Measurements from ENCODE around the gene EPC2.
A peak's percentile ranks its signal among the peaks of the same experiment; 100 is the strongest.

Gene EPC2, protein sequence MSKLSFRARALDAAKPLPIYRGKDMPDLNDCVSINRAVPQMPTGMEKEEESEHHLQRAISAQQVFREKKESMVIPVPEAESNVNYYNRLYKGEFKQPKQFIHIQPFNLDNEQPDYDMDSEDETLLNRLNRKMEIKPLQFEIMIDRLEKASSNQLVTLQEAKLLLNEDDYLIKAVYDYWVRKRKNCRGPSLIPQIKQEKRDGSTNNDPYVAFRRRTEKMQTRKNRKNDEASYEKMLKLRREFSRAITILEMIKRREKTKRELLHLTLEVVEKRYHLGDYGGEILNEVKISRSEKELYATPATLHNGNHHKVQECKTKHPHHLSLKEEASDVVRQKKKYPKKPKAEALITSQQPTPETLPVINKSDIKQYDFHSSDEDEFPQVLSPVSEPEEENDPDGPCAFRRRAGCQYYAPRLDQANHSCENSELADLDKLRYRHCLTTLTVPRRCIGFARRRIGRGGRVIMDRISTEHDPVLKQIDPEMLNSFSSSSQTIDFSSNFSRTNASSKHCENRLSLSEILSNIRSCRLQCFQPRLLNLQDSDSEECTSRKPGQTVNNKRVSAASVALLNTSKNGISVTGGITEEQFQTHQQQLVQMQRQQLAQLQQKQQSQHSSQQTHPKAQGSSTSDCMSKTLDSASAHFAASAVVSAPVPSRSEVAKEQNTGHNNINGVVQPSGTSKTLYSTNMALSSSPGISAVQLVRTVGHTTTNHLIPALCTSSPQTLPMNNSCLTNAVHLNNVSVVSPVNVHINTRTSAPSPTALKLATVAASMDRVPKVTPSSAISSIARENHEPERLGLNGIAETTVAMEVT

DNA sequence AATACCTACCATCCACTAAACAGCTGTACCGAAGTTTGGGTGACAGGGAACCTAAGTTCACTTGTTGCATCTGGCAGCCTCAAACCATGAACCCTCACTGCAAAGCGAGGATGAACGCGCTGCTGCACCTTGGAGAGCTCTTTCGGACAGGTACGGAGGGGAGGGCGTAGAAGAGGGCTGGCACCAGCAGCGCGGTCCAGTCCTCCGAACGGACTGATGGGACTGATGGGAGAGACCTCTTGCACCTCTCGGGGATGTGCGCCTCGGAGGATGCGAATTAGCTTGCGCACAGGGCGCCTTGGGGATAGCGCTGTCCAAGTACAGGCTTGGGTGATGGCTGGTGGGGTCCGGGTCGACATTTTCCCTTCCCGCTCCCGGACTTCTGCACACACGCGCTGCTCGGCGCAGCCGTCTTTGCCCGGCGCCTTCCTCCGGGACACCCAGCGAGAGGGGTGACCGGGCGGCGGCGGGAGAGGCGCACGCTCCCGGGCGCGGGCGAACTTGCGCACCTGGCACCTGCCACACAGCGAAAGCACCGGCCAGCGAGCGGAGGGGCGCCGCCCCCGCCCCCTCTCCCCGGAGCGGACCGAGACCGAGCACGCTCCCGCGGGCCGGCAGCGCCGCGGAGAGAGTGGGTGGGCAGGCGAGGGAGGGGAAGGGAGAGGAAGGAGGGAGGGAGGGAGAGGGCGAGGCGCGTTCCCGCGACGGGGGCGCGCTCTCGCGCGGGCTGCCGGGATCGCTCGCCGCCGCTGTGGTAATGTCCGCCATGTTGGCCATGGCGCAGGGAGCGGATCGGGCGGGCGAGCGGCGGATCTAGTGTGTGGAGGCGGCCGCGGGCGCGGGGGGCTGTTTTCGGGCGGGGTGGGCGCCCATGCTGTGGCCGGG lies at the start of gene EPC2:
Gene EPC2, plus strand, starts transcription at position 754 of the 885 bp plus-strand sequence. CDS start 267 bp downstream, outside the sequence.
- peak; percentile 57 to 60 for DNase-seq (ENCODE audit: low read depth in 2 of 2)

DNA sequence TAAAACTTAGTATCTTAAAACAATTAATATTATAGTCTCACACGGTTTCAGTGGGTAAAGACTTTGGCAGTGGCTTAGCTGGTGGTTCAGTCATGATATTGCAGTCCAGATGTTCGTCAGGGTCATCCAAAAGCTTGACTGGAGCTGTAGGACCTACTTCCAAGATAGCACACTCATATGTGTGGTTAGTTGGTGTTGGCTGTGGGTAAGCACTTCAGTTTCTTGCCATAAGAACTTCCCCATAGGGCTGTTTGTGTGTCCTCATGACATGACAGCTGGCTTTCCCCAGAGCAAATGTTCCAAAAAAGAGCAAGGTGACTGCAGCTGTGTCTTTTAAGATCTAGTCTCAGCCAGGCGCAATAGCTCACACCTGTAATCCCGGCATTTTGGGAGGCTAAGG lies 48.5 kb upstream of the EPC2 start:
- DNase-seq (ENCODE audit: low read depth in 2 of 2), result no peak

DNA sequence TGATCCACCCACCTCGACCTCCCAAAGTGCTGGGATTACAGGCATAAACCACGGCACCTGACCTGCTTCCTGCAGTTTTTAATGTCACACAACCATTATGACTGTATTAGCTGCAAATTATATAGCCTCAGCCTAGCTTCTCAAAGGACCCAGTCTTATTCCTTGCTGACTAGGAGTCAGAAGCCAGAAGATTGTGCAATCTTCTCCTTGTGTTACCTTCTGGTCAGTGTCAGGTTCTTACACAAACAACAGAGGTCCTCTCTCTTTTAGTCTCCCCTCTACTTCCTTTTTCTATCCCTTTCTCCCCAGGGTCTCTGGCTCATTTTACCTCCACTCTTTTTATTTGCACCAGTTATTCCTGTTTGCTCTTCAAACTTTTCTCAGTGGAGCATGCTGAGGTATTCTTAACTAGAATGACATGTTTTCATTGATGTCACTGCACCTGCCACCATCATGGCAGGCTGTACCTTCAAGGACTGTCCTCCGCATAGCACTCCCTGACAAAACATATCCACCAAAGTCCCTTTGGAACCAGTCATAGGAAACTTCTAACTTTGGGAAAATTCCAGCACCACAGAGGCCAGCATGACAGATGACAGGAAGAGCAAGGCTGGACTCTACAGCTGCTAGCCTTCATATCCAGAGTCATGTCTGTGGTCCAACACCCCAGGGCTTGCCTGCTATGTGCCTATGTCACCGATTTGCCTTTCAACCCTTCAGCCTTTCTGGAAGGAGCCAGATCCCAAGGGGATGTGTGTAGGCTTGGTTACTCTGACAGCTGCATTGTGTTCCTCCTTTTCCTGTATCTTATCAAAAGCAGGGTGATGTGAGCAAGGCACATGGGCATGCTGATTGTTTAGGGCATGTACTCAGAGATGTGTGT lies 45.2 kb upstream of the EPC2 start:
- no peak for DNase-seq (ENCODE audit: low read depth in 2 of 2)

DNA sequence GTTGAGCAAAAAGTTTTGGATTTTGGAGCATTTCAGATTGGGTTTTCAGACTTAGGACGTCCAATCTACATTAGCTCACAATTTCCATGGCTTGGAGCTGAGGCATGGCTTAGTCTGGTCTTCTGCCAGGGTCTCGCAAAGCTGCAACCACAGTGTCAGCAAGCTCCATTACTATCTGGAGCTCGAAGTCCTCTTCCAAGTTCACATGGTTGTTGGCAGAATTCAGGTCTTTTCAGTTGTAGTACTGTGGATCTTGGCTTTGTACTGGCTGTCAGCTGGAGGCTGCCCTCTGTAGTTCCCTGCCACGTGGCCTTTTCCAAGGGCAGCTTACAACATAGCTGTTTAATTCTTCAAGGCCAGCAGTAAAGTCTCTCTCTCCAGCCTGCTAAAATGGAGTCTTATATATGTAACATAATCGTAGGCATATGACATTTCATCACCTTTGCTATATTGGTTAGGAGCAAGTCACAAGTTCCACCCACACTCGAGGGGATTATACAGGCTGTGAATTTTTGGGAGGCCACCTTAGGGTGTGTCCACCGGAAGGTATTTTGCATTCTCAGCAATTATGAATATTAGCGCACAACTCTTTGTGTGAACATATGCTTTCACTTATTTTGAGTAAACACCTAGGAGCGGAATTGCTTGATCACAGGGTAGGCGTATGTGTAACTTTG lies 41.5 kb upstream of the EPC2 start:
- DNase-seq (ENCODE audit: low read depth in 2 of 2), result no peak

DNA sequence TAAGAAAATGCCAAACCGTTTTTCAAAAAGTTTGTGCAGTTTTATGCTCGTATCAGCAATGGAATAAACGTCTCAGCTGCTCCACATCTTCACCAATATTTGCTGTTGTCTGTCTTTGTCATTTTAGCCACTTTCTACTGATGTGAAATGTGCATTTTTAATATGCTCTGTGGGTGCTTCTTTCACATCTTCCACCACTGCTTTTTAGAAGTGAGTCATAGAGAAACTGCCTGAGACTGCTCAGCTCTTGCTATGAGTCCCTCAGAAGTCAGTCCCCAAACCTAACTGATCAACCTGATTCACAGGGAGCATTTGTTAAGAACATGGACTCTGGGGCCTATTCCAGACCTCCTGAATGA lies 41.0 kb upstream of the EPC2 start:
- no peak for DNase-seq (ENCODE audit: low read depth in 2 of 2)

DNA sequence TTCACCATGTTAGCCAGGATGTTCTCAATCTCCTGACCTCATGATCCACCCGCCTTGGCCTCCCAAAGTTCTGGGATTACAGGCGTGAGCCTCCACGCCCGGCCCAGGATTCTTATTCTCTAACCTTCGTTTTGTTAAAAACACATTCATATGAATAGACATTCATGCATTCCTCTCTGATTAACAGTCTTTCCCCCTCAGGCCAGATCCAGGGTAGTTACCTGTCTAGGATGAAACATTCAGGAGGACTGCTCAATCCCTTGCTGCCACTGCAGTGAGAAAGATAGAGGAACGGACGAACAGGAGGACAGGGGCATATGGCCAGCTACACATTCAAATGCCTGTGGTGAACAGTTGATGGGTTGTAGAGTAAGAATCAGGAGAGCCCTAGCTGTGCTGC lies 39.6 kb upstream of the EPC2 start:
- DNase-seq (ENCODE audit: low read depth in 2 of 2), result no peak

DNA sequence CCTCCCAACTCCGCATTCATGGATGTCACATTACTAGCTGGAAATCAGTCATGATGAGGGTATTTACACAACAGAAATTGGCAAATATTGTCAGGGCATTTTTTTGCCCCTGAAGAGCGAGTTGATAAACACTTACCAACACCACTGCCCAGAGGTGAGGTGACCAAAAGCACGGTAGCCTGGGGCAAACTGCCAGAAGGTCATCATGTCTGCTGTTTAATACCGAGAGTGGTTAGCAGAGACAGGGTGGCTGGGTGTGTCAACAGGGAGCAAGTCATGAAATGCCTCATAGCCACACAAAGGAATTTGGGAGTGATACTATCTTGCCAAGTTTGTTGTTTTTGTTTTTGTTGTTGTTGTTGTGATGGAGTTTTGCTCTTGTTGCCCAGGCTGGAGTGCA lies 37.0 kb upstream of the EPC2 start:
- no peak for DNase-seq (ENCODE audit: low read depth in 2 of 2)

DNA sequence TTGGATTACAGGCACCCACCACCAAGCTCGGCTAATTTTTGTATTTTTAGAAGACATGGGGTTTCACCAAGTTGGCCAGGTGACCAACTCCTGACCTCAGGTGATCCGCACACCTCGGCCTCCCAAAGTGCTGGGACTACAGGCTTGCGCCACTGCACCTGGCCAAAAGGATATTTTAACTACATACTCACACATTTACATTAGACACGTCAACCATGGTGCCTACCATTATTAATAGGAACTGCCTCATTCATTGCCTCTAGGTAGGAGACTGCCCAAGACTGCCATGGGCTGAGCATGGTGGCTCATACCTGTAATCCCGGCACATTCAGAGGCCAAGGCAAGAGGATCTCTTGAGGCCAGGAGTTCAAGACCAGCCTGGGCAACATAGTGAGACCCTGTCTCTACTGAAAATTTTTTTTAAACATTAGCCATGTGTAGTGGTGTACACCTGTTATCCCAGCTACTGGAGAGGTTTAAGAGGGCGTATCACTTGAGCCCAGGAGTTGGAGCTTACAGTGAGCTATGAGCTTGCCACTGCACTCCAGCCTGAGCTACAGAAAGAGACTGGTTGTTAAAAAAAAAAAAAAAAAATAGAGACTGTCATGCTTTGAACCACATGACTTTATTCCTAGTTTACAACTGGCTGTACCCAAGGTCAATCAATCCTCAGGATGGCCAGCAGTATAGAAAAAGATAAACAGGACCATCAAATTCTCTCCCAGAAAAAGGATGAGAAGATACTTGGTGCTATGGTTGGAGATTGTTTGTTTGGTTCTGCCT lies 31.1 kb upstream of the EPC2 start:
- no peak for DNase-seq (ENCODE audit: low read depth in 2 of 2)

DNA sequence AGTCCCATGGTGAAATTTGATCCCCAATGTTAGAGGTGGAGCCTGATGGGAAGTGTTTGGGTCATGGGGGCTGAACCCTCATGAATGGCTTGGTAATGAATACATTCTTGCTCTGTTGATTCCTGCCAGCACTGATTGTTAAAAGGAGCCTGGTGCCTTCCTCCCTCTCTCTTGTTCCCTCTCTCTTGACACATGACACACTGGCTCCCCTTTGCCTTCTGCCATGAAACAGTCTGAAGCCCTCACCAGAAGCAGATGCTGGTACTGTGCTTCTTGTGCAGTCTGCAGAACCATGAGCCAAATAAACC lies 30.6 kb upstream of the EPC2 start:
- no peak for DNase-seq (ENCODE audit: low read depth in 2 of 2)

DNA sequence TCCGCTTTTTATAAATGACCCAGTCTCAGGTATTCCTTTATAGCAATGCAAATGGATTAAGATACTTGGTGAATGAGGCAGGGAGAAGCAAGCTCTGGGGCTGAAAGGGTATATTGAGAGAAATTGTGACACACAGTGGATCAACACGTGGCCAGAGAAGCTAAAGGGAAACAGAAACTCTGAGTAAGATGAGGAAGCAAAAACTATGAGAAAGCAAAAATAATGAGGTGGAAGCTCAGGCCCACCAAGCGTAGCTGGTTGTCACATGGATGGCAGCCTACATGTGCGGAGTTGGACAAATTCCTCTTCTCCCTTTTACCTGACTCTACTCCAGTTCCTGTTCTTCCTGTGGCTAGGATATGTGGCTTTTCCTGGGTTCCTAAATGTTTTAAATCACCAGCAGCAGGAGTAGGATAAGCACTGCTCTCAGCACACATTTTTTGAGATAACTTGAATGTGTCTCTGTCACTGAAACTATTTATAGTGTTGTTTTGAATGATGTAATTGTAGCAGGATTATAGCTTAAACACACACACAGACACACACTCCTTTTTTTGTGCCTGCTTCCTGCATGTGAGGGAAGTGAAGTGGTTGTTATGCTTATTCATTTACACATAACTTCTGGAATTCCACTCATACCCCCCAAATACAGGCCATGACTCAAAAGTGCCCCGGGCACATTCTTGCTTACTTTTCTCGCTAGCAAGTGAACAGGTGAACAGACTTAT lies 30.1 kb upstream of the EPC2 start:
- peak in 1 of 2 experiments; percentile 8 for DNase-seq (ENCODE audit: low read depth in 2 of 2)

DNA sequence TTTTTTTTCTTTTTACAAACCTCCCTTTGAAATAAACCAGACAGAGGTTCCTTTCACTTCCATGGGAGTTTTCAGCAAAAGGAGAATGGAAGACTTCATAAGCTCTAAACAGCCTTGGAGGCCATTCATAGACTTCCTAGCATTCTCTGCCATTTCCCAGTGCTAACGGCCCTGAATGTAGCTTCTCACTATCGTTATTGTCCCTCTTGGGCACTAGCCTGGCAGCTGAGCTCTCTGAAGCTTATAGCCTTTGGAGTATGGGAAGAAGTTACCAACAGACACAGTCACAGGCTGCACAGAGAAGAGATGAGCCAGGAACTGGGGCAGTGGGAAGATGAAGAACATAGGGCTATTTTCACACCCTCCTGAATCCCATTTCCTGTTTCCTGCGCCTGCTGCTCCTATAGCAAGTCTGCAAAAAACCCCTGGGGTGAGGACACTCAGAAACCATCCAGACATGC lies 29.1 kb upstream of the EPC2 start:
- DNase-seq (ENCODE audit: low read depth in 2 of 2), result no peak

DNA sequence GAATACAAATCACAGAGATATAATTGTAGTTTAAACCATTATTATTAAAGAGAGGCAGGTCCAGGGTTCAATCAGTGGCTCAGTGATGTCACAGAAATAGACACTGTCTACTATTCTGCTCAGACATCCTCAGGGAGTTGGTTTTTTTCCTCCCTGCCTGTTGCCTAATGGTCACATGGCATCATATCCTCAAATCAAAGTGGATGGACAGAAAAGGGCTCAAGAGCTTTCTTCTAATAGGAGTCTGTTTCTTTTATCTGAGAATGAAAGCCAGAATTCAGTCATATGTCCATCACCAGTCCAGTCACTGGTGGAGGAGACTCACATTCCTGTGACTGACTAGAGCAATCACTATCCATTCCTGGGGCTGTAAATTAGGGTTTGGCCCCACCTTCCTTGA lies 27.9 kb upstream of the EPC2 start:
- no peak for DNase-seq (ENCODE audit: low read depth in 2 of 2)

DNA sequence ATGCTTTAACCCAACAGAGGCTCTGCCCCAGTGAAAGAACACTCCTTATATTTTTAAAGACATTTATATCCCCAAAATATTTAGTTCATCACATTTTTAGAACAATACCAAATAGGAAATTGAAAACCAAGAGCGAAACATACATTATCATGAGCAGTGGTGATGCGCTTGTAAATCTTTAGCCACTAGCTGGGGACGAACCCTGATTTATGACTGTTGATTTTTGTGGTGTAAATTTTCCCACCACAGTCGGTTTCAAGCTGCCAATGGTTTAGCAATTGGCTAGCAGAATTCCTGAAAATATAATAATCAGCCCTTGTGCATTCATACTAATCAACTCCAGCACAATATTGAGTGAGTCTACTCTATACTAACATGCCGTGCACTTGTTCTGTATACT lies 27.3 kb upstream of the EPC2 start:
- DNase-seq (ENCODE audit: low read depth in 2 of 2), result no peak

DNA sequence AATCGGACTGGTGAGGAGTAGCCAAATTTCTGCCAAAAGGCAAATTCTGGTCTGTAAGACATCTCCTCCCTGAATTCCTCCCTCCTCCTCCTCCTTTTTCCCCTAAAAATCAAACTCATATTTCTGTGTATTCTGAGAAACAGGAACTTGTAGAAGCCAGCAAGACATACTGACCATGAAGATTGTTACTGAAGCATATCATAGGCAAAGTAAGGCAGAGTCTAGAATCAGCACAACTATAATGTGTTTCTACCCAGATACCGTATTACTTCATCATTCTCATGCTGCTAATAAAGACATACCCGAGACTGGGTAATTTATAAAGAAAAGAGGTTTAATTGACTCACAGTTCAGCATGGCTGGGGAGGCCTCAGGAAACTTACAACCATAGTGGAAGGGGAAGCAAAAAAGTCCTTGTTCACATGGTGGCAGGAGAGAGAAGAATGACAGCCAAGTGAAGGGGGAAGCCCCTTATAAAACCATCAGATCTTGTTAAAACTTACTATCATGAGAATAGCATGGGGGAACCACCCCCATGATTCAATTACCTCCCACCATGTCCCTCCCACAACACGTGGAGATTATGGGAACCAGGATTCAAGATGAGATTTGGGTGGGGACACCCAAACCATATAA lies 24.9 kb upstream of the EPC2 start:
- DNase-seq (ENCODE audit: low read depth in 2 of 2), result no peak

DNA sequence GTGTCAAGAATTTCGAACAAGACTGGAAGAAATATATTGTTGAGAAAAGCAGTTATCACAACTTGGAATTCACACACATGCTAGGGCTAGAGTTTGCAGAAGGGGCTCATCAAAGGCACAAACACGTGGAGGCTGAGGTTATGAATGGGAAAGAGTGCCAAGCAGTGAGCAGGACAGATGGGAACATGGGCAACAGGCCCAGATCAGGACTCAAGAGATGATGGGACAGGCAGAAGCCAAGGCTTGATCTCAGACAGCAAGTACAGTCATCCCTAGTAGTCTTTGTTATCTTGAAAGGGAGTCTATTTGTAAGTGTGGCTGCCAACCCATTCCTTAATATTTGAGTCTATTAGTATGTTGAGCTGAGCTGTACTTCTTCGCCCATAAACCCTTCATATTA lies 22.2 kb upstream of the EPC2 start:
- DNase-seq (ENCODE audit: low read depth in 2 of 2), result no peak

DNA sequence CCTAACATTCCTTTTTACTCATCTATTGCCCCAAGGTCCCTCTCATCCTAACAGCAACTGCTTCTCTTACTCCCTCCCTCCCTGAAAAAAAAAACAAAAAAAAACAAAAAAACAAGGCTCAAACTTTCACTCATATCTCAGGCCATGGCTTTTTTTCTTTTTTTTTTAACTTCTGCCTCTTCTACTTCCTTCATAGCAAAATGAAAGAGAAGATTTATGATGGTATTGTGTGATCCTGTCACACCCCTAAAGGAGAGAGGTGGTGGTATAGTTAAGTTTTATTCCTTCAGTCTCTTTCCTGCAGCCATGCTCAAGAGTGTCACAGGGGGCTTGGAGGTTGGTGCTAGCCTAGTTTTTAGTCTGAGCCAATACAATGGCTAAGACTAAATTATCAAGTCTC lies 21.5 kb upstream of the EPC2 start:
- no peak for DNase-seq (ENCODE audit: low read depth in 2 of 2)

DNA sequence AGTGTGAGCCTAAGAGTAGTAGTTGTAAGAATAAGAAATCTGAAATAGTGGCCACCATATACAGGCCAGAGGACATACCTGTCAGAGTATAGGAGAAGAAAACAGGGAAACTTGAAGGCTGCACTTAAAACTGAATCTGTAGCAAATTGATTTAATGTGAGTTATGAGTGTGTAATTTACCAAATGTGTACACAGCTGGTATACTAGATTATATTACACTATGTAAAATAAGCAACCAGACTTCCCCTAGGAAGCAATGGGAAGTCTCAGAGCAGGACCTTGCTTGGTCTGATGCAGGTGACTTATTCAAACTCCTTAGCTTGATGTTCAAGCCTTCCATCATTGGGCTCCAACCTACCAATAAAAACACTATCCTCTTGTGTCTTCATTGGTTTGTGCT lies 17.3 kb upstream of the EPC2 start:
- DNase-seq (ENCODE audit: low read depth in 2 of 2), result no peak

DNA sequence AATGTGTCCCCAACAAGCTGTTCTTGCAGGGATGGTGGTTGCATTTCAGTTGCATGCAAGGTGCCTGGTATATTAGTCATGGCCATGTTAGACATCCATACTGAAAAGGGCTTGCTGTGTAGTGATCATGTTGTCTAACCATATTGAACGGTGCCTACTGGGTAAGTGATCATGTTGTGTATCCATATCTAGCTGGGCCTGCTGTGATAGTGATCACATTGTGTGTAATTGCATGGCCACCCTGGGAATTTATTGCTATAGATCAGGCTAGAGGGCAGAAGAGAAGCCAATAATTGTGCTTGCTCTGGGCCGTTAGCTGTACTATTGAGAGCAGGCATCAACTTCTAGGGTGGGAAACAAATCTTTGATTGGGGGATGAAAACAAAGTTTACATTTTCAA lies 9.8 kb upstream of the EPC2 start:
- no peak for DNase-seq (ENCODE audit: low read depth in 2 of 2)

DNA sequence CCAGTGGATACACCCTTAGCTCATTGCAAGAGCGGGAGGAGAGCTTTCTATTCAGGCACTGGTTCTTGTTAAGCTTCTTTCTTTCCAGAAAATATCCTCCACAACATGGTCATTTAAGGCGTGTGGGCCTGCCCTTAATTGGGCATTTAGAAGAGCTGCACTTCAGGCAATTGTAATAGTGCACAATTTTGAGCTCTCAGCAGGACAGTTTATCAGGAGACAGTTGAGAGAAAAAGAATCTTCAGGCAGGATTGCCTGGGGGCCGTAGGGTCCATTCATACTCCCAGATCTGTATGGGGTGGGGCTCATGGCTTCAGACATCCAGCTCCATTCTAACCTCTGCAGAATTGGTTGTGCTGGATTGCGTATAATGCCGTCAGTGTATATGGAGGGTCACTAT lies 6.0 kb upstream of the EPC2 start:
- no peak for DNase-seq (ENCODE audit: low read depth in 2 of 2)

All from fibroblast of skin of left quadriceps (primary cell).